BLaER1 (cell line): ENCODE data around the gene PRKG1.

ENCODE experiments used
- H3K27ac ChIP-seq: shearing (Covaris generic); formaldehyde crosslinking; 2 replicates; pipeline ENCODE4 v1.8.1; 2022
- H3K27me3 ChIP-seq: shearing (Covaris generic); formaldehyde crosslinking; 2 replicates; pipeline ENCODE4 v1.8.1; 2022
- H3K36me3 ChIP-seq: shearing (Covaris generic); formaldehyde crosslinking; 2 replicates; pipeline ENCODE4 v1.8.1; 2022
- H3K4me1 ChIP-seq: shearing (Covaris generic); formaldehyde crosslinking; 2 replicates; pipeline ENCODE4 v1.8.1; 2022
- H3K4me2 ChIP-seq: shearing (Covaris generic); formaldehyde crosslinking; 2 replicates; pipeline ENCODE4 v1.8.1; 2022
- H3K4me3 ChIP-seq: shearing (Covaris generic); formaldehyde crosslinking; 2 replicates; pipeline ENCODE4 v1.8.1; 2022
- H3K9ac ChIP-seq: shearing (Covaris generic); formaldehyde crosslinking; 2 replicates; pipeline ENCODE4 v1.8.1; 2022
- H3K9me3 ChIP-seq: shearing (Covaris generic); formaldehyde crosslinking; 2 replicates; pipeline ENCODE4 v1.8.1; 2022
- H4K20me1 ChIP-seq: shearing (Covaris generic); formaldehyde crosslinking; 2 replicates; pipeline ENCODE4 v1.8.1; 2022
- Cebpa-rat ChIP-seq: shearing (Covaris generic); IDR thresholded peaks from 2 replicates; pipeline ENCODE4 v1.8.1; 2022

PRKG1 gene

GRCh38 chr10:51691135-51691534 is 616.8 kb downstream of the PRKG1 start:
- Histone ChIP-seq H3K4me1 (peaks cover under 1% of the 10 kb centered on the region; the same call in 1 of the 2 replicates), H3K4me3 (no peak overlapping the region), H3K27ac (no peak overlapping the region), H3K27me3 (no peaks in the 10 kb centered on the region), H3K36me3 (peaks cover 12% of the 10 kb centered on the region; the same call in 1 of the 2 replicates), H3K9ac (no peak overlapping the region), H3K4me2 (no peak overlapping the region), H3K9me3 (0 out of 2 replicates have a peak, but pooled peaks cover 3% of the 10 kb centered on the region), H4K20me1 (peaks cover 23% of the 10 kb centered on the region)
- no peak for TF ChIP-seq Cebpa-rat

GRCh38 chr10:51694086-51694768 is 619.9 kb downstream of the PRKG1 start:
- no peak overlapping the region for H3K4me2 ChIP-seq
- no peak for TF ChIP-seq Cebpa-rat
- H3K27ac ChIP-seq = no peak overlapping the region

DNA sequence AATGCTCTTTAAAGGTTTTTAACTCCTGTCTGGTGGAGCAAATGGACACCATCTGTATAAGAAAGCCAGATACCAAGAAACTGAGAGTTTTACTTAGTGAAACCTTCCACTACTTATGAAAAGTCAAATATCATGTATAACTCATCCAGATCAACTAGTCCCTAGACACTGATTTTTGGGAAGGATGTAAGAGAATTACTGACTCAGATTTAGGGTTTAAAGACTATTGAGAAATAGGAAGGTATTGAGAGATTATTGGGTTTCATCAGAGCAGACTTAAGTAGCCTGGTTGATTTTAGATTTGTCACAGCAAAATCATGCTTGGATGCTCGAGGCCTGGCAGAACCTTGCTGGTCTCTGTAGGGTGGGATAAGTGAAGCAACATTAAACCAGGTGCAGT is 622.0 kb downstream of the PRKG1 start:
- H3K4me2 ChIP-seq = peak overlapping the region; percentile 4

More at GRCh38 chr10:51694086-51694768, 619.9 kb downstream of the PRKG1 start:
- no peak overlapping the region for H3K4me3 ChIP-seq
- H3K4me1 ChIP-seq = peaks cover 26% of the 10 kb centered on the region
- no peaks in the 10 kb centered on the region for H3K27me3 ChIP-seq
- H4K20me1 ChIP-seq = peaks cover 50% of the 10 kb centered on the region
- no peak overlapping the region for H3K9ac ChIP-seq
- H3K9me3 ChIP-seq = no peaks in the 10 kb centered on the region; the same call in 1 of the 2 replicates
- H3K36me3 ChIP-seq = peaks cover 35% of the 10 kb centered on the region

GRCh38 chr10:51698473-51699063 is 624.3 kb downstream of the PRKG1 start:
- Histone ChIP-seq H4K20me1 (peaks cover 50% of the 10 kb centered on the region), H3K9me3 (no peaks in the 10 kb centered on the region; the same call in 1 of the 2 replicates), H3K4me2 (peak overlapping the region; percentile 97), H3K9ac (peak overlapping the region; percentile 98), H3K36me3 (peaks cover 35% of the 10 kb centered on the region), H3K4me3 (peak overlapping the region; percentile 80), H3K4me1 (peaks cover 33% of the 10 kb centered on the region), H3K27ac (peak overlapping the region; percentile 99), H3K27me3 (no peaks in the 10 kb centered on the region)
- TF ChIP-seq Cebpa-rat = no peak

More for the DNA sequence above, 622.0 kb downstream of the PRKG1 start:
- Histone ChIP-seq H3K9ac (no peak overlapping the region), H3K4me1 (peaks cover 33% of the 10 kb centered on the region), H3K4me3 (no peak overlapping the region), H3K9me3 (no peaks in the 10 kb centered on the region; the same call in 1 of the 2 replicates), H3K27ac (no peak overlapping the region), H4K20me1 (peaks cover 50% of the 10 kb centered on the region), H3K27me3 (no peaks in the 10 kb centered on the region), H3K36me3 (peaks cover 35% of the 10 kb centered on the region)
- TF ChIP-seq Cebpa-rat = no peak

- H3K36me3 ChIP-seq = peaks cover 35% of the 10 kb centered on the region
- H3K9me3 ChIP-seq = no peaks in the 10 kb centered on the region; the same call in 1 of the 2 replicates
- peak overlapping the region; percentile 80 for H3K4me3 ChIP-seq
- H3K9ac ChIP-seq = peak overlapping the region; percentile 98
- no peak for TF ChIP-seq Cebpa-rat
- H3K4me2 ChIP-seq = peak overlapping the region; percentile 97
- H4K20me1 ChIP-seq = peaks cover 48% of the 10 kb centered on the region
- H3K27ac ChIP-seq = peak overlapping the region; percentile 99
- no peaks in the 10 kb centered on the region for H3K27me3 ChIP-seq
- H3K4me1 ChIP-seq = peaks cover 33% of the 10 kb centered on the region
Measured at GRCh38 chr10:51699145-51699474, 624.8 kb downstream of the PRKG1 start.

- no peak for TF ChIP-seq Cebpa-rat
- peaks cover 33% of the 10 kb centered on the region for H3K4me1 ChIP-seq
- peak within 1 kb of the TSS; percentile 99 for H3K27ac ChIP-seq
Measured at GRCh38 chr10:51699475-51700227, 625.4 kb downstream of the PRKG1 start, which contains the start of gene CSTF2T. Gene CSTF2T (minus strand): TSS chr10:51699595. CDS start chr10:51699549, 46 bp downstream.

GRCh38 chr10:51700228-51700817 is 626.0 kb downstream of the PRKG1 start:
- Histone ChIP-seq H3K9me3 (no peaks in the 10 kb centered on the region; the same call in 1 of the 2 replicates), H3K27ac (peak overlapping the region; percentile 99), H3K4me3 (peak overlapping the region; percentile 80), H4K20me1 (peaks cover 35% of the 10 kb centered on the region), H3K36me3 (peaks cover 27% of the 10 kb centered on the region), H3K9ac (peak overlapping the region; percentile 98), H3K4me2 (peak overlapping the region; percentile 97), H3K27me3 (no peaks in the 10 kb centered on the region), H3K4me1 (peaks cover 33% of the 10 kb centered on the region)
- TF ChIP-seq Cebpa-rat = no peak

More at GRCh38 chr10:51699475-51700227, 625.4 kb downstream of the PRKG1 start, which contains the start of gene CSTF2T:
- Histone ChIP-seq H3K9ac (peak within 1 kb of the TSS; percentile 98), H3K4me3 (peak within 1 kb of the TSS; percentile 80), H3K36me3 (peaks cover 31% of the 10 kb centered on the region), H3K27me3 (no peaks in the 10 kb centered on the region), H3K9me3 (no peaks in the 10 kb centered on the region; the same call in 1 of the 2 replicates), H4K20me1 (peaks cover 42% of the 10 kb centered on the region), H3K4me2 (peak within 1 kb of the TSS; percentile 97)

GRCh38 chr10:51705774-51706173 is 631.5 kb downstream of the PRKG1 start:
- Histone ChIP-seq H3K4me2 (no peak overlapping the region), H3K36me3 (no peaks in the 10 kb centered on the region), H4K20me1 (no peaks in the 10 kb centered on the region), H3K27ac (no peak overlapping the region), H3K4me1 (peaks cover 9% of the 10 kb centered on the region), H3K9ac (no peak overlapping the region), H3K9me3 (no peaks in the 10 kb centered on the region), H3K4me3 (no peak overlapping the region), H3K27me3 (no peaks in the 10 kb centered on the region)
- no peak for TF ChIP-seq Cebpa-rat

GRCh38 chr10:51706225-51706624 is 631.9 kb downstream of the PRKG1 start:
- Histone ChIP-seq H3K9ac (no peak overlapping the region), H3K36me3 (no peaks in the 10 kb centered on the region), H3K4me1 (peaks cover 9% of the 10 kb centered on the region), H3K4me2 (no peak overlapping the region), H3K9me3 (no peaks in the 10 kb centered on the region), H3K27ac (no peak overlapping the region), H3K27me3 (no peaks in the 10 kb centered on the region), H4K20me1 (no peaks in the 10 kb centered on the region), H3K4me3 (no peak overlapping the region)
- no peak for TF ChIP-seq Cebpa-rat
